ENCODE results near the gene EP400.

DNA sequence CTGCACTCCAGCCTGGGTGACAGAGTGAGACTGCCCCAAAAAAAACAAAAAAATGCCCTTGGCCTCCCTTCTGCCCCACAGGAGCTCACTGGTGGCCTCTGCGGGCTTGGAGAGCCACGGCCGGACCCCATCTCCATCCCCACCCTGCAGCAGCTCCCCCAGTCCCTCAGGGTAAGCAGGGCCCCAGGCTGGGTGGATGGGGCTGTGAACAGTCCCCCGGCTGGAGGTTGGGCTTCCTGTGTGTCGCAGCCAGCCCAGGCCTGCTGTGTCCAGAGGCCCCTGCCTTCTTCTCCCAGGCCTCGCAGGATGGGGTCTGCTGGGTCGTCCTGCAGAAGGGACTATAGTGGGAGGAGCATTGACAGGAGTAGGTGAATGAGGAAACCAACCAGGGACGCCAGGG lies 36.1 kb upstream of the EP400 start:
- TF ChIP-seq, protein P1, sequence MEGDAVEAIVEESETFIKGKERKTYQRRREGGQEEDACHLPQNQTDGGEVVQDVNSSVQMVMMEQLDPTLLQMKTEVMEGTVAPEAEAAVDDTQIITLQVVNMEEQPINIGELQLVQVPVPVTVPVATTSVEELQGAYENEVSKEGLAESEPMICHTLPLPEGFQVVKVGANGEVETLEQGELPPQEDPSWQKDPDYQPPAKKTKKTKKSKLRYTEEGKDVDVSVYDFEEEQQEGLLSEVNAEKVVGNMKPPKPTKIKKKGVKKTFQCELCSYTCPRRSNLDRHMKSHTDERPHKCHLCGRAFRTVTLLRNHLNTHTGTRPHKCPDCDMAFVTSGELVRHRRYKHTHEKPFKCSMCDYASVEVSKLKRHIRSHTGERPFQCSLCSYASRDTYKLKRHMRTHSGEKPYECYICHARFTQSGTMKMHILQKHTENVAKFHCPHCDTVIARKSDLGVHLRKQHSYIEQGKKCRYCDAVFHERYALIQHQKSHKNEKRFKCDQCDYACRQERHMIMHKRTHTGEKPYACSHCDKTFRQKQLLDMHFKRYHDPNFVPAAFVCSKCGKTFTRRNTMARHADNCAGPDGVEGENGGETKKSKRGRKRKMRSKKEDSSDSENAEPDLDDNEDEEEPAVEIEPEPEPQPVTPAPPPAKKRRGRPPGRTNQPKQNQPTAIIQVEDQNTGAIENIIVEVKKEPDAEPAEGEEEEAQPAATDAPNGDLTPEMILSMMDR (optimal IDR thresholded peaks at IDR 0.05 in 1 of 3, IDR thresholded peaks at IDR 0.05 in 1 of 3, conservative IDR thresholded peaks at IDR 0.05 in 1 of 3; ENCODE audit: extremely low read depth in 1 of 3, insufficient read depth in 2 of 3, low read length in 3 of 3) = no peak
- TF ChIP-seq EZH2 (IDR thresholded peaks at IDR 0.05; ENCODE audit: low read length) = no peak
